H1 (cell line): ENCODE measurements around the gene ENO2. TPM values are rescaled to one million over a fixed set of nuclear protein-coding genes. Genes with fewer than 3 reads are reported as not detected.

ENCODE experiments used
- CHD2 ChIP-seq: IDR thresholded peaks from 2 replicates; pipeline ENCODE4 v1.6.1; 2012; ENCODE audit warnings: low read length, improper control_type of control experiment
- EGR1 ChIP-seq: IDR thresholded peaks from 2 replicates; pipeline ENCODE4 v1.6.1; 2011; ENCODE audit warnings: low read depth, low read length, borderline replicate concordance
- MAFK ChIP-seq: IDR thresholded peaks from 2 replicates; pipeline ENCODE4 v1.6.1; 2012; ENCODE audit warnings: low read depth, mild to moderate bottlenecking, improper control_type of control experiment, low read length
- PHF8 ChIP-seq: fragments of 200-600 bp; sonication (generic); conservative IDR thresholded peaks from 2 replicates; pipeline ENCODE4 v1.7.1; 2012; ENCODE audit warnings: low read depth, mild to moderate bottlenecking, inconsistent platforms, low read length, moderate library complexity
- POLR2A ChIP-seq, 2 experiments: IDR thresholded peaks; 1 replicate in 1 of 2; 2 replicates in 1 of 2; pipeline ENCODE4 v1.6.1; 2011; ENCODE audit warnings: low read depth in 2 of 2, low read length in 2 of 2, mild to moderate bottlenecking in 2 of 2; ENCODE audit errors: control extremely low read depth in 1 of 2
- SIN3A ChIP-seq, 2 experiments: IDR thresholded peaks in 1 of 2; conservative IDR thresholded peaks in 1 of 2; 2 replicates each; pipeline ENCODE4 v1.6.1; 2011 to 2012; ENCODE audit warnings: low read length in 2 of 2, improper control_type of control experiment in 1 of 2, low read depth in 1 of 2, mild to moderate bottlenecking in 1 of 2
- YY1 ChIP-seq: IDR thresholded peaks from 2 replicates; pipeline ENCODE4 v1.6.1; 2011; ENCODE audit warnings: low read depth, mild to moderate bottlenecking, low read length
- polyA plus RNA-seq, 7 experiments: library from polyadenylated mRNA; depleted of rRNA in 3 of 7; stranded (reverse) in 5 of 7; unstranded in 2 of 7; fragments of >200 nt in 5 of 7; fragments of 200-250 nt in 2 of 7; gene quantifications; 1 replicate in 5 of 7; 2 replicates in 1 of 7; 4 replicates in 1 of 7; pipeline versions ENCODE4 v1.2.1 to v1.2.3, GENCODE V29; 2011 to 2013; ENCODE audit warnings: missing spikeins in 2 of 7, mixed read lengths in 2 of 7
- total RNA-seq: library from RNA; stranded (reverse); fragmentation: NEBNext Ultra II Directional; extraction: Animal tissue kit (Norgen Biotek cat#: 25700); gene quantifications from 2 replicates; pipeline ENCODE4 v1.2.1, GENCODE V29; 2021

Gene ENO2
- total and polyA plus RNA-seq, 2 of the 8 experiments (the other 6 are each of a cell fraction or from before 2014, with no cell fraction given) = 92.4 to 102 TPM

GRCh38 chr12:6966351-6966750, 52.0 kb downstream of the ENO2 start (continued):
- TF ChIP-seq MAFK (no peak), YY1 (no peak), CHD2 (no peak), PHF8 (no peak), EGR1 (no peak), POLR2A (IDR thresholded peaks at IDR 0.05; ENCODE audit: control extremely low read depth in 1 of 2, low read depth in 2 of 2, low read length in 2 of 2) (no peak), SIN3A (conservative IDR thresholded peaks at IDR 0.05 in 1 of 2, IDR thresholded peaks at IDR 0.05 in 1 of 2; ENCODE audit: low read depth in 1 of 2, low read length in 2 of 2) (no peak)
- TF ChIP-seq, all 59 proteins: peak for 0
